ENCODE measurements around the gene CDC123.

DNA sequence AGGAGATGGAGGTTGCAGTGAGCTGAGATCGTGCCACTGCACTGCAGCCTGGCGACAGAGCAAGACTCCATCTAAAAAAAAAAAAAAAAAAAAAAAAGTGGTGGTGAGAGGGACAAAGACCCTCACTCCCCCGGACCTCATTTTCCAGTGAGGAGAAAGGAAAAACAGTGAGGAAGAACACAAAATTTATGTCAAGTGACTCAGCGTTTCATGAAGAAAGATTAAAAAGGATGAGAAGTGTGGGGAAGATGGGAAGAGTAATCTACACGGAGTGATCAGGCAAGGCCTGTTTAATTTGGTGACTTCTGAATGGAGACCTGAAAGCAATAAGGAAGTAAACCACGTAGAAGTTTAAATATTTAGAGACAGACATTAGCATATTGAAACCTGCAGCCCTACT is 7.3 kb upstream of the CDC123 start:
- TF ChIP-seq, protein P1, sequence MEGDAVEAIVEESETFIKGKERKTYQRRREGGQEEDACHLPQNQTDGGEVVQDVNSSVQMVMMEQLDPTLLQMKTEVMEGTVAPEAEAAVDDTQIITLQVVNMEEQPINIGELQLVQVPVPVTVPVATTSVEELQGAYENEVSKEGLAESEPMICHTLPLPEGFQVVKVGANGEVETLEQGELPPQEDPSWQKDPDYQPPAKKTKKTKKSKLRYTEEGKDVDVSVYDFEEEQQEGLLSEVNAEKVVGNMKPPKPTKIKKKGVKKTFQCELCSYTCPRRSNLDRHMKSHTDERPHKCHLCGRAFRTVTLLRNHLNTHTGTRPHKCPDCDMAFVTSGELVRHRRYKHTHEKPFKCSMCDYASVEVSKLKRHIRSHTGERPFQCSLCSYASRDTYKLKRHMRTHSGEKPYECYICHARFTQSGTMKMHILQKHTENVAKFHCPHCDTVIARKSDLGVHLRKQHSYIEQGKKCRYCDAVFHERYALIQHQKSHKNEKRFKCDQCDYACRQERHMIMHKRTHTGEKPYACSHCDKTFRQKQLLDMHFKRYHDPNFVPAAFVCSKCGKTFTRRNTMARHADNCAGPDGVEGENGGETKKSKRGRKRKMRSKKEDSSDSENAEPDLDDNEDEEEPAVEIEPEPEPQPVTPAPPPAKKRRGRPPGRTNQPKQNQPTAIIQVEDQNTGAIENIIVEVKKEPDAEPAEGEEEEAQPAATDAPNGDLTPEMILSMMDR (conservative IDR thresholded peaks at IDR 0.05; ENCODE audit: low read length), result no peak
- no peak for TF ChIP-seq EZH2phosphoT487 (IDR thresholded peaks at IDR 0.05; ENCODE audit: borderline replicate concordance)
